H9 (cell line): ENCODE measurements around the gene TSC22D1. TPM values are rescaled to one million over a fixed set of nuclear protein-coding genes. Genes with fewer than 3 reads are reported as not detected.

Experiments used
- DNase-seq: peaks from one replicate; pipeline ENCODE4 v3.0.0-alpha.2; 2017
- H2AFZ ChIP-seq: one replicate; pipeline ENCODE4 v1.6.1; 2013; ENCODE audit warnings: mild to moderate bottlenecking, low read length, control low read depth, moderate library complexity
- H2AK5ac ChIP-seq: 2 replicates; pipeline ENCODE4 v1.6.1; 2013; ENCODE audit warnings: low read length, control low read depth, mixed read lengths; ENCODE audit not compliant: insufficient read length
- H2BK120ac ChIP-seq: one replicate; pipeline ENCODE4 v1.6.1; 2013; ENCODE audit warnings: low read depth, mild to moderate bottlenecking, low read length, control low read depth, inconsistent platforms; ENCODE audit not compliant: poor library complexity, severe bottlenecking
- H2BK12ac ChIP-seq: 2 replicates; pipeline ENCODE4 v1.6.1; 2013; ENCODE audit warnings: low read length, control low read depth, mixed read lengths, low read depth; ENCODE audit not compliant: insufficient read length
- H2BK15ac ChIP-seq: 2 replicates; pipeline ENCODE4 v1.6.1; 2013; ENCODE audit warnings: low read depth, low read length, control low read depth
- H2BK20ac ChIP-seq: one replicate; pipeline ENCODE4 v1.6.1; 2013; ENCODE audit warnings: low read depth, mild to moderate bottlenecking, low read length, control low read depth, inconsistent platforms; ENCODE audit not compliant: poor library complexity, severe bottlenecking
- H2BK5ac ChIP-seq: 2 replicates; pipeline ENCODE4 v1.6.1; 2013; ENCODE audit warnings: low read length, control low read depth, mixed read lengths; ENCODE audit not compliant: insufficient read length
- H3K14ac ChIP-seq: 2 replicates; pipeline ENCODE4 v1.6.1; 2013; ENCODE audit warnings: low read length, control low read depth; ENCODE audit not compliant: insufficient read depth
- H3K18ac ChIP-seq: 2 replicates; pipeline ENCODE4 v1.6.1; 2013; ENCODE audit warnings: low read depth, mild to moderate bottlenecking, mixed read lengths, low read length, control low read depth; ENCODE audit not compliant: insufficient read length
- H3K23ac ChIP-seq: 2 replicates; pipeline ENCODE4 v1.6.1; 2013; ENCODE audit warnings: low read length, control low read depth, mixed read lengths, low read depth; ENCODE audit not compliant: insufficient read length
- H3K23me2 ChIP-seq: 2 replicates; pipeline ENCODE4 v1.6.1; 2013; ENCODE audit warnings: low read depth, mild to moderate bottlenecking, mixed read lengths, low read length, control low read depth; ENCODE audit not compliant: insufficient read length, poor library complexity, severe bottlenecking
- H3K27ac ChIP-seq: 2 replicates; pipeline ENCODE4 v1.5.1; 2013; ENCODE audit warnings: low read length, control low read depth, mixed read lengths, low read depth; ENCODE audit not compliant: insufficient read length
- H3K27me3 ChIP-seq: 2 replicates; pipeline ENCODE4 v1.6.1; 2013; ENCODE audit warnings: low read length, control low read depth, inconsistent platforms; ENCODE audit not compliant: insufficient read depth
- H3K4ac ChIP-seq: 2 replicates; pipeline ENCODE4 v1.6.1; 2013; ENCODE audit warnings: low read depth, mild to moderate bottlenecking, control low read depth, inconsistent platforms, low read length, moderate library complexity
- H3K4me1 ChIP-seq: 2 replicates; pipeline ENCODE4 v1.6.1; 2013; ENCODE audit warnings: low read length, control low read depth, inconsistent platforms; ENCODE audit not compliant: insufficient read depth
- H3K4me2 ChIP-seq: 2 replicates; pipeline ENCODE4 v1.6.1; 2013; ENCODE audit warnings: low read length, control low read depth, mixed read lengths; ENCODE audit not compliant: insufficient read length, insufficient read depth
- H3K56ac ChIP-seq: 2 replicates; pipeline ENCODE4 v1.6.1; 2013; ENCODE audit warnings: low read depth, mild to moderate bottlenecking, mixed read lengths, low read length, control low read depth; ENCODE audit not compliant: insufficient read length
- H3K79me1 ChIP-seq: 2 replicates; pipeline ENCODE4 v1.6.1; 2013; ENCODE audit warnings: low read depth, mild to moderate bottlenecking, moderate library complexity, low read length, control low read depth, inconsistent platforms; ENCODE audit not compliant: insufficient read depth, poor library complexity, severe bottlenecking
- H3K79me2 ChIP-seq: 2 replicates; pipeline ENCODE4 v1.6.1; 2013; ENCODE audit warnings: low read length, control low read depth, inconsistent platforms; ENCODE audit not compliant: insufficient read depth
- H3K9ac ChIP-seq: 2 replicates; pipeline ENCODE4 v1.6.1; 2013; ENCODE audit warnings: low read length, control low read depth, mixed read lengths; ENCODE audit not compliant: insufficient read length; ENCODE audit errors: extremely low read depth
- H3K9me3 ChIP-seq: one replicate; pipeline ENCODE4 v1.6.1; 2013; ENCODE audit warnings: low read depth, low read length, inconsistent platforms; ENCODE audit not compliant: control insufficient read depth
- H3T11ph ChIP-seq: one replicate; pipeline ENCODE4 v1.6.1; 2013; ENCODE audit warnings: mild to moderate bottlenecking, low read length, control low read depth, inconsistent platforms
- H4K20me1 ChIP-seq: one replicate; pipeline ENCODE4 v1.6.1; 2013; ENCODE audit not compliant: control insufficient read depth, insufficient read length, insufficient read depth
- H4K5ac ChIP-seq: 2 replicates; pipeline ENCODE4 v1.6.1; 2013; ENCODE audit warnings: low read depth, mild to moderate bottlenecking, mixed read lengths, low read length, control low read depth; ENCODE audit not compliant: insufficient read length
- H4K8ac ChIP-seq: replicated peaks from 2 replicates; pipeline ENCODE4 v1.6.1; 2013; ENCODE audit warnings: low read length, control low read depth, mixed read lengths, low read depth; ENCODE audit not compliant: insufficient read length
- H4K91ac ChIP-seq: 2 replicates; pipeline ENCODE4 v1.6.1; 2013; ENCODE audit warnings: low read depth, mild to moderate bottlenecking, moderate library complexity, mixed read lengths, low read length, control low read depth; ENCODE audit not compliant: insufficient read length
- H3K27ac Mint-ChIP-seq, 3 experiments: 2 replicates in 2 of 3; 3 replicates in 1 of 3; pipeline ENCODE4 v1.8.0; 2020 to 2021; ENCODE audit warnings: mixed read lengths in 3 of 3, mild to moderate bottlenecking in 1 of 3, moderate library complexity in 1 of 3
- H3K27me3 Mint-ChIP-seq: 2 replicates; pipeline ENCODE4 v1.8.0; 2021; ENCODE audit warnings: low read depth, mild to moderate bottlenecking, moderate library complexity, mixed read lengths
- H3K36me3 Mint-ChIP-seq, 3 experiments: 2 replicates in 2 of 3; 3 replicates in 1 of 3; pipeline ENCODE4 v1.8.0; 2020 to 2021; ENCODE audit warnings: low read depth in 3 of 3, mixed read lengths in 3 of 3; ENCODE audit not compliant: insufficient read depth in 1 of 3
- H3K4me1 Mint-ChIP-seq, 2 experiments: 2 replicates each; pipeline ENCODE4 v1.8.0; 2020; ENCODE audit warnings: mixed read lengths in 2 of 2
- H3K4me3 Mint-ChIP-seq, 2 experiments: 2 replicates in 1 of 2; 3 replicates in 1 of 2; pipeline ENCODE4 v1.8.0; 2020 to 2021; ENCODE audit warnings: mild to moderate bottlenecking in 2 of 2, mixed read lengths in 2 of 2, moderate library complexity in 1 of 2
- H3K9me3 Mint-ChIP-seq, 2 experiments: 2 replicates in 1 of 2; 3 replicates in 1 of 2; pipeline ENCODE4 v1.8.0; 2020; ENCODE audit warnings: mild to moderate bottlenecking in 2 of 2, mixed read lengths in 2 of 2, moderate library complexity in 1 of 2
- CTCF ChIP-seq: fragments of 200-600 bp; sonication (generic); conservative IDR thresholded peaks from 3 replicates; pipeline ENCODE4 v1.8.0; 2021; ENCODE audit warnings: antibody characterized with exemption, mild to moderate bottlenecking
- WGBS: extraction: QIAGEN DNeasy Blood & Tissue Kit; methylation state at CpG from one replicate; pipeline ENCODE4 v1.1.7; 2013; ENCODE audit warnings: missing lambda C conversion rate, low lambda C conversion rate, mixed read lengths; ENCODE audit not compliant: insufficient read length; ENCODE audit errors: extremely low coverage; 5-methylcytosine and 5-hydroxymethylcytosine counted together
- total RNA-seq: library from RNA; stranded (reverse); gene quantifications from 2 replicates; pipeline ENCODE4 v1.2.1, GENCODE V29; 2021

The TSC22D1 gene
- total RNA-seq, 1 experiment from 2014 or later = 76.7 TPM

DNA sequence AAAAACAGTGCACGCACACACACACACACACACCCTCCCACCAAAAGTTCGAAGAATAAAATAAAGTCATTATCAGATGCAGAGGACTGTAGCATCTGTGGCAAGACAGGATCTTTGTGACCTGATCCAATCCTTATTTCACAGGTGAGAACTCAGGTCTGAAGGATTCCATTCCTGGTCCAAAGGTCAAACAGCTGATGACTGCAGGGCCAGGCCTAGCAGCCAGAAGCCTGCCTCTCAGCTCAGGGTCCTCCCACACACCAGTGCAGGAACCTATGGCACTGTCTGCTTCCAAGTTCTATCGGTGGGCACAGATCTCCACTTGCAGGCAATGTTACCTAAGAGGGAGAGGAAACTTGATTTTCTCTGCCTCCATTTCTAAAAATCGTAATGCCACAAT is 145.0 kb downstream of the TSC22D1 start:
- Histone ChIP-seq H2AFZ (no peak overlapping the region), H3K79me2 (no peaks in the 10 kb centered on the region), H3K23me2 (peaks cover 7% of the 10 kb centered on the region), H4K8ac (no peak overlapping the region), H4K20me1 (no peaks in the 10 kb centered on the region), H4K91ac (no peak overlapping the region), H3K27me3 (no peaks in the 10 kb centered on the region), H3K4ac (no peak overlapping the region), H3K9ac (no peak overlapping the region), H2BK15ac (no peak overlapping the region), H3K9me3 (no peaks in the 10 kb centered on the region), H3K27ac (no peak overlapping the region), H2BK12ac (no peak overlapping the region), H2BK5ac (no peak overlapping the region), H4K5ac (no peak overlapping the region), H3K56ac (no peak overlapping the region), H3K4me2 (no peak overlapping the region), H2BK20ac (no peak overlapping the region), H3T11ph (no peak overlapping the region), H3K4me1 (no peaks in the 10 kb centered on the region), H2AK5ac (no peak overlapping the region), H3K79me1 (peaks cover 6% of the 10 kb centered on the region), H3K14ac (no peak overlapping the region), H2BK120ac (no peak overlapping the region), H3K23ac (no peak overlapping the region), H3K18ac (no peak overlapping the region)
- H3K4me3 Mint-ChIP-seq = no peak overlapping the region
- DNase-seq = no peak
- H3K9me3 Mint-ChIP-seq = peaks cover 0 to 3% of the 10 kb centered on the region in 2 experiments; a peak in 1 of 5 replicates
- no CpG with 5 or more reads among the region's 4 CpGs for WGBS
- peak overlapping the region in 1 of 3 experiments; percentile 9; a peak in 1 of 7 replicates for H3K27ac Mint-ChIP-seq
- H3K4me1 Mint-ChIP-seq = peaks cover 14 to 27% of the 10 kb centered on the region in 2 experiments
- no peaks in the 10 kb centered on the region; the same call in 1 of the 2 replicates for H3K27me3 Mint-ChIP-seq
- TF ChIP-seq CTCF = no peak
- peaks cover 24 to 34% (median 31%) of the 10 kb centered on the region in 3 experiments for H3K36me3 Mint-ChIP-seq
